Measurements from ENCODE around the gene RNF39. TPM values are rescaled to one million over a fixed set of nuclear protein-coding genes. Genes with fewer than 3 reads are reported as not detected.

The RNF39 gene
- total RNA-seq, 1 experiment from 2014 or later, result not detected

Other genes with a start within 250 kb of the RNF39 start
- gene HLA-G, start 247.9 kb downstream of the RNF39 start, total RNA-seq (2014; rRNA removed; shearing (Covaris generic)), result not detected in 2 replicates
- gene HLA-A, start 133.2 kb downstream of the RNF39 start, total RNA-seq (2014; rRNA removed; shearing (Covaris generic)), result 244 and 284 TPM in 2 replicates
- gene POLR1H, start 14.5 kb downstream of the RNF39 start, total RNA-seq (2014; rRNA removed; shearing (Covaris generic)), result 16.7 and 19.4 TPM in 2 replicates
- 33.8 and 38.3 TPM in 2 replicates for gene PPP1R11, start 8.6 kb downstream of the RNF39 start, total RNA-seq (2014; rRNA removed; shearing (Covaris generic))
- gene TRIM31, start 37.3 kb upstream of the RNF39 start, total RNA-seq (2014; rRNA removed; shearing (Covaris generic)), result not detected in 2 replicates
- not detected in 2 replicates for gene TRIM40, start 60.4 kb upstream of the RNF39 start, total RNA-seq (2014; rRNA removed; shearing (Covaris generic))
- gene TRIM10, start 85.4 kb upstream of the RNF39 start, total RNA-seq (2014; rRNA removed; shearing (Covaris generic)), result not detected in 2 replicates
- not detected in 2 replicates for gene TRIM15, start 87.8 kb upstream of the RNF39 start, total RNA-seq (2014; rRNA removed; shearing (Covaris generic))
- 27.8 and 37.0 TPM in 2 replicates for gene TRIM26, start 137.6 kb upstream of the RNF39 start, total RNA-seq (2014; rRNA removed; shearing (Covaris generic))

All from A172 (cell line).